A673 (cell line): ENCODE data around the gene CEP95. TPM values are rescaled to one million over a fixed set of nuclear protein-coding genes. Genes with fewer than 3 reads are reported as not detected.

Experiments
- BruUV-seq: library from RNA; stranded (reverse); fragments of 400-500 nt; replicated peaks from 2 replicates; lab custom pipeline; 2021; lab: Mats Ljungman, UMichigan
- CTCF ChIA-PET: fragments of 300-600 bp; sonication (Branson Sonifier 250); formaldehyde crosslinking; loops from one replicate; lab custom pipeline; 2022; ENCODE audit warnings: antibody characterized with exemption; lab: Charles Lee
- POLR2A ChIA-PET: fragments of 300-600 bp; sonication (Branson Sonifier 250); formaldehyde crosslinking; loops from one replicate; lab custom pipeline; 2022; ENCODE audit warnings: antibody characterized with exemption; ENCODE audit not compliant: low non-redundant PET; lab: Charles Lee
- DNase-seq: peaks from one replicate; pipeline ENCODE4 v3.0.0-alpha.2; 2015; ENCODE audit warnings: low spot score
- H3K27ac ChIP-seq: fragments of 200-600 bp; sonication (generic); 2 replicates; pipeline ENCODE4 v1.5.1; 2016; ENCODE audit warnings: mixed run types, low read depth, mild to moderate bottlenecking, mixed read lengths, antibody characterized with exemption, low read length; ENCODE audit not compliant: poor library complexity, severe bottlenecking
- H3K27me3 ChIP-seq: fragments of 200-600 bp; sonication (generic); replicated peaks from 2 replicates; pipeline ENCODE4 v1.6.1; 2017; ENCODE audit warnings: mixed run types, low read depth, mild to moderate bottlenecking, mixed read lengths, antibody characterized with exemption, low read length; ENCODE audit not compliant: insufficient read depth, poor library complexity
- H3K36me3 ChIP-seq: fragments of 200-600 bp; sonication (generic); 2 replicates; pipeline ENCODE4 v1.6.1; 2016; ENCODE audit warnings: mixed run types, mild to moderate bottlenecking, mixed read lengths, antibody characterized with exemption, low read length; ENCODE audit not compliant: insufficient read depth, poor library complexity, severe bottlenecking
- H3K4me1 ChIP-seq: fragments of 200-600 bp; sonication (generic); 2 replicates; pipeline ENCODE4 v1.6.1; 2017; ENCODE audit warnings: mixed run types, mild to moderate bottlenecking, mixed read lengths, antibody characterized with exemption, low read length; ENCODE audit not compliant: insufficient read depth, poor library complexity, severe bottlenecking
- H3K4me3 ChIP-seq: fragments of 200-600 bp; sonication (generic); 2 replicates; pipeline ENCODE4 v1.5.1; 2016; ENCODE audit warnings: low read depth, mixed run types, mild to moderate bottlenecking, mixed read lengths, low read length; ENCODE audit not compliant: poor library complexity, severe bottlenecking
- H3K9me3 ChIP-seq: fragments of 200-600 bp; sonication (generic); 2 replicates; pipeline ENCODE4 v1.6.1; 2016; ENCODE audit warnings: mixed run types, low read depth, mild to moderate bottlenecking, mixed read lengths, antibody characterized with exemption, low read length; ENCODE audit not compliant: poor library complexity, severe bottlenecking
- EZH2 ChIP-seq: fragments of 200-600 bp; sonication (generic); IDR thresholded peaks from 2 replicates; pipeline ENCODE4 v1.6.1; 2017; ENCODE audit warnings: borderline replicate concordance, low read depth, mild to moderate bottlenecking, mixed read lengths, antibody characterized with exemption, low read length; ENCODE audit not compliant: poor library complexity, severe bottlenecking
- intact Hi-C: fragments of 100-400 bp; cut with micrococcal nuclease; formaldehyde crosslinking; loops from one replicate; pipeline ENCODE4 v1.10.0; 2022; ENCODE audit not compliant: unreplicated experiment
- total RNA-seq: library from RNA; stranded (reverse); gene quantifications from 2 replicates; pipeline ENCODE4 v1.2.3, GENCODE V29; 2021
- TF ChIP-seq, protein P1 (sequence below): fragments of 300-800, 200-600 bp; sonication (generic); conservative IDR thresholded peaks from 2 replicates; pipeline ENCODE4 v1.5.1; 2017; ENCODE audit warnings: low read depth, mild to moderate bottlenecking, antibody characterized with exemption, low read length, moderate library complexity, mixed read lengths

Gene CEP95
- total RNA-seq, 1 experiment from 2014 or later, result 66.8 TPM

DNA sequence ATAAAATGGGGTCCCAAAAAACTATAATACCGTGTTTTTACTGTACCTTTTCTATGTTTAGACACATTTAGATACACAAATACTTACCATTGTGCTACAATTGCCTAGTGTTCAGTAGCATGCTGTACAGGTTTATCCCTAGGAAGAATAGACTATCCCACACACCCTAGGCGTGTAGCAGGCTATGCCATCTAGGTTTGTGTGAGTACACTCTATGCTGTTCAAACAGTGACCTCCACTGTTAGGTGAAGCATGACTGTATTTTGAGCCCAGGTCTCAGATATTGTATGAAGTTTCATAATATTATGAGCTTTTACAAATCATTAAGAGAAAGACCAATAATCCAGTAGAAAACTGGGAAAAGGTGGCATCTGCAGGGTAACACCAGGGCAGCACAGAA is 34.2 kb upstream of the CEP95 start:
- no peak for DNase-seq
- H3K27ac ChIP-seq, result no peak overlapping the region
- no peaks in the 10 kb centered on the region for H3K4me1 ChIP-seq
- no peaks in the 10 kb centered on the region for H3K27me3 ChIP-seq
- no peak overlapping the region for H3K4me3 ChIP-seq
- H3K36me3 ChIP-seq, result no peaks in the 10 kb centered on the region
- CTCF ChIA-PET, result interaction anchor here (0.5 to 0.6 kb wide), 2 partner anchors 10 to 51 kb away, joined by 3 to 4 read pairs; no protein-coding TSS in a partner anchor
- no TSS peak for BruUV-seq
- POLR2A ChIA-PET, result no interaction called here
- no peaks in the 10 kb centered on the region for H3K9me3 ChIP-seq
- TF ChIP-seq, protein P1, sequence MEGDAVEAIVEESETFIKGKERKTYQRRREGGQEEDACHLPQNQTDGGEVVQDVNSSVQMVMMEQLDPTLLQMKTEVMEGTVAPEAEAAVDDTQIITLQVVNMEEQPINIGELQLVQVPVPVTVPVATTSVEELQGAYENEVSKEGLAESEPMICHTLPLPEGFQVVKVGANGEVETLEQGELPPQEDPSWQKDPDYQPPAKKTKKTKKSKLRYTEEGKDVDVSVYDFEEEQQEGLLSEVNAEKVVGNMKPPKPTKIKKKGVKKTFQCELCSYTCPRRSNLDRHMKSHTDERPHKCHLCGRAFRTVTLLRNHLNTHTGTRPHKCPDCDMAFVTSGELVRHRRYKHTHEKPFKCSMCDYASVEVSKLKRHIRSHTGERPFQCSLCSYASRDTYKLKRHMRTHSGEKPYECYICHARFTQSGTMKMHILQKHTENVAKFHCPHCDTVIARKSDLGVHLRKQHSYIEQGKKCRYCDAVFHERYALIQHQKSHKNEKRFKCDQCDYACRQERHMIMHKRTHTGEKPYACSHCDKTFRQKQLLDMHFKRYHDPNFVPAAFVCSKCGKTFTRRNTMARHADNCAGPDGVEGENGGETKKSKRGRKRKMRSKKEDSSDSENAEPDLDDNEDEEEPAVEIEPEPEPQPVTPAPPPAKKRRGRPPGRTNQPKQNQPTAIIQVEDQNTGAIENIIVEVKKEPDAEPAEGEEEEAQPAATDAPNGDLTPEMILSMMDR, result no peak
- no peak for TF ChIP-seq EZH2
- intact Hi-C loops, result no loop called here

DNA sequence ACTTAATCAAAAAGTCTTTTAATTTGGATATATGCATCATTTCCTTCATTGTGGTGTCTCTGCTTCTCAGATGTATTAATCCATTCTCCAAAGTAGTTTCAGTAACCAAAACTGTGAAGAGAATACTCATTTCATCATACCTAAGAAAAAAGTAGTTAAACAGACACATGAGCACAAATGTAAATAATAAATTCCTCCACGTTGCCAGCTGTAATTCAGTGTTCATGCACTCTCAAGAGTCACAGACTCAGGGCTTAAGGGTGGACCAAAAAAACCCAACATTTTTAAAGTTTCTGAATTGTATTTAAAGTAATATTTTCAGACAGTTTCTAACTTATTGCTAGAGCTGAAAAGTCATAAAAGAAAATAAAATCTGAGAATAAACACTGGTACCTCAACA is 28.9 kb upstream of the CEP95 start:
- ChIA-PET POLR2A (no interaction called here), CTCF (no interaction called here)
- intact Hi-C loops, result no loop called here
- no peak overlapping the region for H3K4me3 ChIP-seq
- H3K27me3 ChIP-seq, result no peaks in the 10 kb centered on the region
- H3K27ac ChIP-seq, result no peak overlapping the region
- H3K36me3 ChIP-seq, result peaks cover 5% of the 10 kb centered on the region
- BruUV-seq, result no TSS peak
- H3K9me3 ChIP-seq, result no peaks in the 10 kb centered on the region
- TF ChIP-seq, protein P1, result no peak
- TF ChIP-seq EZH2, result no peak
- no peaks in the 10 kb centered on the region for H3K4me1 ChIP-seq
- DNase-seq, result no peak

DNA sequence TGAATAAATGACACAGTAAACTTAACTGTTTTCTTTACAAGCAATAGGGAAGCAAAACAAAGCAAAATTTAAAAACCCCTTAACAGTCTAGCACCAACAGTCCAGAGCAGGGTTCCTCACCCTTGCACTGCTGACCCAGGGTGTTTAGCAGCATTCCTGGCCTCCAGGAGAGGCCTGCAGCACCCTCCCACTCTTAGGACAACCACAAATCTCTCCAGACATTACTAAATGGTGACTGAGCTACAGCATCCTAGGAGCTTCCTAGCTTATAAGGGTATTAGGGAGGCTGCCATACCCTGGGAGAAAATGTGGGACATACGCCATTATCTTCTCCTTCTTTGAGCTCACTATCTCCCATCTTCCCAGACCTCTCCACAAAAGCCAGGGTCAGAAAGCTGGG is 25.8 kb upstream of the CEP95 start:
- ChIA-PET POLR2A (no interaction called here), CTCF (no interaction called here)
- Histone ChIP-seq H3K27ac (no peak overlapping the region), H3K4me1 (no peaks in the 10 kb centered on the region), H3K4me3 (no peak overlapping the region), H3K36me3 (peaks cover 25% of the 10 kb centered on the region), H3K27me3 (no peaks in the 10 kb centered on the region), H3K9me3 (no peaks in the 10 kb centered on the region)
- no TSS peak for BruUV-seq
- DNase-seq, result no peak
- intact Hi-C loops, result no loop called here
- TF ChIP-seq, protein P1, result no peak
- no peak for TF ChIP-seq EZH2
